Embryonic facial prominence (tissue), 1 donor: ENCODE data around the gene TBC1D7.
"Not testable (repeated sequence)": the region's sequence is repeated elsewhere in the genome, so short reads cannot be mapped to it uniquely, and the experiment has no call there.

Experiments used
- DNase-seq: peaks from one replicate; pipeline ENCODE4 v3.0.0-alpha.2; 2016; ENCODE audit errors: extremely low spot score

TBC1D7 gene

GRCh38 chr6:13355999-13356785 lies 27.9 kb upstream of the TBC1D7 start:
- DNase-seq, result no peak

DNA sequence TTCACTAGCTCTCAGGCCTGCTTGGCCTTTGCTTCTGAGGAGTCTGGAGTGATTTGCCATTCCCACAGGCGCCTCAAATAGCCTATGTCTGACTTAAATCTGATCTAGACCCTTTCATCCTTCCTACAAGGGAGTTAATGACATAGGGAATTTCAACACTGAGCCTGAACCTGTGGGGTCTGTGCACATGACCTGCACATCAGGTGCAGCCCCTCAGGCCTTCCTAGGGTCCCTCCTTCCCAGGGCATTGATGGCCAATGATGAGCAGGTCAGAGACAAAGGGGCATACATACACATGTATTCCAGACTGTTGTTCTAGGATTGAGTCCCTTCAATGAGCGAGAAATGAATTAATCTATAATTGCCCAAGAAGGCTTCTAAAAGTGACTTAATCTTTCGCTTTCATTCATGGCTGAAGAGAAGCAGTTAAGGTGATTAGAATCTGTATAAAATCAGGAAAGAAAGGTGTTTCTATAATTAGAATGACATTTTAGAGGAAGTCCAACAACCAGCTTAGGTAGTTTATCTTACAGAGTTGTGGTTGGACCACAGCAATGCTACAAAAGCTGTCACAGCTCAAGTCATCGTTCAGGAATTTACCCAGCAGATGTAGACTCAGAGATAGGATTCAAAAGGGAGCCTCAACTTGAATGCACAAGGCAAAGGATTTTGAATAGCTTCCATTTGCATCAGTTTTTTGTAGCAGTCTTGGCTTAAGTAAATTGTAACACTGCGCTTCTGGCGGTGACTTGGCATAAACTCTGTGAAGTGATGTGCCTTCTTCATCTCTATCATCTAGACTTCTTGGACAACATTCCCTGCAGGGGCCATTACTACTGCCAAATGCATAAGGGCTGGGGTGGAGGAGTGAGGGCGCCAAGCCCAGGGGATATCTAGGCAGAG lies 27.0 kb upstream of the TBC1D7 start:
- DNase-seq, result no peak

GRCh38 chr6:13354331-13355042 lies 26.1 kb upstream of the TBC1D7 start:
- no peak for DNase-seq

- no peak for DNase-seq
These were observed 23.8 kb upstream of the TBC1D7 start for GRCh38 chr6:13352165-13352564.

- no peak for DNase-seq
These were observed 22.9 kb upstream of the TBC1D7 start for GRCh38 chr6:13351271-13351670.

DNA sequence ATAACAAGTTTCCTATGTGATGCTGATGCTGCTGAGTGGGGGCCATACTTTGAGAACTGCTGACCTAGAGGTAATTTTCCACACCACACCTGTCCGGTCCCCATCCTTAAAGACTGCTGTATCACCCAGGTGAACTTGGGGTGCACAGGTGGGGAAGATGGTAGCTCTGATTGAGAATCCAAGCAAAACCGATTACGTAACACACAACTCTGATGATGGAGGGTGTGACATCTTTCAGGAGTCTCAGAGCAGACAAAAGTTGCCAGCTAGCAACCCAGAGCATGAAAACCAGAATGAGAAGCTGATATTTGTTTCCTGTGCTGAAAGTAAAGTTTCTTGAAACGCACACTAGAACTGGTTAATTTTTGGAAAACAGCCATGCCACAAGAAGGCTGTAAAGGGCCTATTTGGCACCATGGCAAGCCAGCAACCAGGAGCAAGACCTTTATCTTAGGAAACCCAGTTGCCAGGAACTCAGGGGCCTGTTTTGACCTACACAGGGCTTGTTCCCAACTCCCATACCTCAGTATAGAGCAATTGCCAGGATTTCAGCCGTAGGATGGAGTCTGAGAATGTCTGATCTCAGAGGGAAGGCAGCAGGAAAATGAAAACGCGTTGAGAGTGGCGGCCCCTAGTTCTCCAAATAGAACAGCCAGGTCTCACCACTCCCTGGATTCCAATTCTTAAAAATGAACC lies 21.6 kb upstream of the TBC1D7 start:
- DNase-seq, result no peak

GRCh38 chr6:13348334-13349113 lies 20.2 kb upstream of the TBC1D7 start:
- no peak for DNase-seq

DNA sequence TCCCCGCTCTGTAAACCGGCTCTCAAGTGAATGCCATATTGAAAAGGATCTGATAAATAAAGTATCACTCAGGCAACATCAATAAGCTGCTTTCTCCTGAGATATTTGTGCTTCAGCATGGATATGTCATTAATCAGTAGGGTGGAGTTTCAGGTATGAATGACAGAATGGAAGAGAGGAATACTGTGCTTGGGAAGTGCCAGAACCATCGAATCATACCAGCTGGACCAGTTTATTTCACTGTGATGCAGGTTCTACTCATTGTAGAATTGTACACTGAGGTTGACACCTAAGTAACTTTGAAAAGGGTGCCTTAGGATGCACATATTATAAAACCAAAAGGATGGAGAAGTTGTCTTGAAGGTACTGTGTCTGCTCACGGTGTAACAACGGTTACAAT lies 17.9 kb upstream of the TBC1D7 start:
- no peak for DNase-seq

- no peak for DNase-seq
These were observed 14.2 kb upstream of the TBC1D7 start for GRCh38 chr6:13342414-13343019.

GRCh38 chr6:13339863-13340630 lies 11.7 kb upstream of the TBC1D7 start:
- DNase-seq, result no peak

GRCh38 chr6:13338038-13338437 lies 9.7 kb upstream of the TBC1D7 start:
- no peak for DNase-seq

- DNase-seq, result peak; percentile 86
These were observed 8.2 kb upstream of the TBC1D7 start for GRCh38 chr6:13336553-13336952.

- no peak for DNase-seq
These were observed 6.6 kb upstream of the TBC1D7 start for GRCh38 chr6:13334953-13335352.

GRCh38 chr6:13332349-13332706 lies 4.0 kb upstream of the TBC1D7 start:
- DNase-seq, result no peak

DNA sequence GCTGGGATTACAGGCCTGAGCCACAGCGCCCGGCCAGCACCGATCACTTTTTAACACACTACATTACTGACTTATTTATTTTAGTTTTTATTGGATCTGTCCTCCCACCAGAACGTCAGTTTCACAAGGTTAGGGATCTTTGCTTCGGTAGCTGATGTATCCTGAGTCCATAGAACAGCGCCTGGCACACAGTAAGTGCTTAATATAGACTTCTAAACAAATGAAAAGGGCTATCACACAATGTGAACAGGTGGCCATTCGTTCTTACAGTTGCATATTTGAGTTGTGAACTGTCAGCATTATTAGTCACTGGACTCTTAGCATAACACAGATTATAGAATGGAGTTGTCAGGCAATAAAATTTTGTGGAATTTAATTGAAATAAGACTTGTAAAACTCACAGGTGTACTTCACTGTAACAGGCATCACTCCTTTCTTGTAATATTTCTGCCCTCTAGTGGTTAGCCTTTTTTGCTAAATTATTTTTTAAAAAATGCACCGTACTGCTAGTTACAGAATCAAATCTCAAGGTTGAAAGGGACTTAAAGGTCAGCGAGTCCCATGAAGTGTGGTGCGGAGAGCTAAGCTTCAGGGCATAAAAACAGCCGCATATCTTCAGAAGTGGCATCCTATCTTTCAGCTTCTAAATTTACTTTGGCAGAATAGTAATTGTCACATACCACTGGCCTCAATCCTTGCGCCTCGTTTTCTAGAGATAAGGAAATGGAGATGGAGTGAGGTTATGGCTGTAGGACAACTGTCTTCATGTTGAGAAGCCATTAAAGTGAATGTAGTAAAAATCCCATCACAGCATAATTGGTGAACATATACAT lies 3.4 kb upstream of the TBC1D7 start:
- DNase-seq, result no peak

DNA sequence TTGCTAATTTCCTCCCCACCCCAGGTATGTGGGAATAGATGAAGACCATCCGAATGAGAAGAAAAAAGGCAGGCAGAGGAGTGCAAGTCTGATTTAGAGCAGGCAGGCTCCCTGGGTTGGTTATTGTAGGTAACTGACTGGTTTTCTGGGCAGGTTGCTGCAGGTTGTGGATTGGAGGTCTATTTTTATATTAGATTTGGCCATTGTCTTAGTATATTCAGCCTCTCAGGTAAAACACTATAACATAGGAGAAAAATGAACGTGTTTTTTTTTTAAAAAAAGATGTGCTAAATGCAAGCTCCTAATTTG lies 492 bp upstream of the TBC1D7 start:
- DNase-seq, result no peak

- no peak for DNase-seq
These were observed 654 bp downstream of the TBC1D7 start for GRCh38 chr6:13327691-13328075.

- DNase-seq, result not testable (repeated sequence)
These were observed 2.2 kb downstream of the TBC1D7 start for GRCh38 chr6:13326031-13326586.
